K562 (cell line): ENCODE results near the gene DDAH2. TPM values are rescaled to one million over a fixed set of nuclear protein-coding genes. Genes with fewer than 3 reads are reported as not detected.

Experiments
- ELF2 ChIP-seq: fragments of 250-450 bp; sonication (Bioruptor Pico); IDR thresholded peaks from 2 replicates; pipeline ENCODE4 v1.5.0; 2021; ENCODE audit warnings: mild to moderate bottlenecking
- NR2F6 ChIP-seq: fragments of 450-650 bp; formaldehyde crosslinking; IDR thresholded peaks from 2 replicates; pipeline ENCODE4 v1.4.0; 2020; ENCODE audit warnings: mild to moderate bottlenecking
- ZFP91 ChIP-seq: sonication (generic); formaldehyde crosslinking; IDR thresholded peaks from 2 replicates; pipeline ENCODE4 v1.8.0; 2022; ENCODE audit warnings: mild to moderate bottlenecking, missing genetic modification reagents
- ZNF232 ChIP-seq: sonication (generic); formaldehyde crosslinking; IDR thresholded peaks from 2 replicates; pipeline ENCODE4 v1.8.0; 2022; ENCODE audit warnings: mild to moderate bottlenecking, missing genetic modification reagents
- ZNF3 ChIP-seq: fragments of 250-450 bp; sonication (Bioruptor Pico); IDR thresholded peaks from 2 replicates; pipeline ENCODE4 v1.5.0; 2021; ENCODE audit warnings: mild to moderate bottlenecking, moderate library complexity
- ZNF324 ChIP-seq: fragments of 250-450 bp; sonication (Bioruptor Pico); IDR thresholded peaks from 2 replicates; pipeline ENCODE4 v1.4.0; 2020; ENCODE audit warnings: mild to moderate bottlenecking
- ZSCAN29 ChIP-seq: fragments of 450-650 bp; IDR thresholded peaks from 2 replicates; pipeline ENCODE4 v1.6.1; 2017
- polyA plus RNA-seq, 8 experiments: library from polyadenylated mRNA; depleted of rRNA in 4 of 8; stranded (reverse) in 5 of 8; unstranded in 3 of 8; fragments of >200 nt; fragmentation: Nextera tagmentation in 2 of 8; fragmentation: Illumina TruSeq in 1 of 8; extraction: Ambion mirVana in 2 of 8; extraction: Trizol in 1 of 8; gene quantifications; 2 replicates each; pipeline versions ENCODE4 v1.2.1 to v1.2.3, GENCODE V29; 2011 to 2014; ENCODE audit warnings: inconsistent platforms in 1 of 8, missing spikeins in 1 of 8
- total RNA-seq, 7 experiments: library from RNA; depleted of rRNA in 6 of 7; stranded (reverse); fragments of >200 nt in 6 of 7; fragmentation: Illumina TruSeq in 2 of 7; extraction: Trizol in 2 of 7; gene quantifications; 2 replicates each; pipeline versions ENCODE4 v1.2.1 to v1.2.3, GENCODE V29; 2011 to 2021; ENCODE audit warnings: low replicate concordance in 1 of 7
- TF ChIP-seq, protein P1 (sequence below): fragments of 150-350 bp; IDR thresholded peaks from 2 replicates; pipeline ENCODE4 v1.6.1; 2014; ENCODE audit warnings: low read depth, mild to moderate bottlenecking, low read length, borderline replicate concordance
- TF ChIP-seq, protein P2 (sequence below): sonication (generic); formaldehyde crosslinking; IDR thresholded peaks from 2 replicates; pipeline ENCODE4 v1.8.0; 2023; ENCODE audit warnings: missing genetic modification reagents, mild to moderate bottlenecking, borderline replicate concordance
- TF ChIP-seq, protein P3 (sequence below): sonication (generic); formaldehyde crosslinking; IDR thresholded peaks from 2 replicates; pipeline ENCODE4 v1.8.0; 2022; ENCODE audit warnings: mild to moderate bottlenecking, low read depth, missing genetic modification reagents

The DDAH2 gene
- total and polyA plus RNA-seq, 9 of the 15 experiments (the other 6 are each of a cell fraction or from before 2014, with no cell fraction given): 1.8 to 45.4 (median 21.4) TPM

DNA sequence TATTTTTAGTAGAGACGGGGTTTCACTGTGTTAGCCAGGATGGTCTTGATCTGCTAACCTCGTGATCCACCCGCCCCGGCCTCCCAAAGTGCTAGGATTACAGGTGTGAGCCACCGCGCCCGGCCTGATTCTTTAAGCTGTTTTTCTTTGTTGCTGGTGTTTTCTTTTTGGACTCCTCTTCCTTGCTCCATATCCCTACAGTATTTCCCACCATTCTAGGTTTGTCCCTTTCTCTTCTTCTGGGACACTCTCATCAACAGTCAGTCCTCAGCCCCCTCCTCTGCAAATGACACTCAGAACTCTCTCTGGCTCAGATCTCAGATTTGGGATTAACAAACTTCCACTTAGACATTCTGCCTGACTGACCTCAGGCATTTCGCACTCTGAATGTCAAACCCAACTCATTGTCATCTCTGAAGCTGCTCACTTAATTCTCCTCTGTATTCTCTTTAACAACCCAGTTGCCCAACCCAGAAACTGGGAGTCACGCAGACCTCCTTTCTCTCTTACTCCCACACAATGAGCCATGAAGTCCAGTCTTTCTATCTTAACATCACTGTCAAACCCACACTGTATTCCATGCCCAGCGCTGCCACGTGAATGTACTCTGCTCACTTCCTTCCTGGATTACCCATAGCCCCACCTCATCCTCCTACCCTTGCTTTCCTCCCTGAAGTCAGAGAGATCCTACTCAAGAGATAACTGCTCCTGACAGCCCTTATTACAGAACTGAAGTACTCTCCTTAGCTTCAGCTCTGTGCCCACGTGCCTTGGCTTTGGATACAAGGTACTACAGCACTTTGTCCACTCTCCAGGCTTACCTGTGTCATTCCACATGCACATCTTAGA is 3.4 kb downstream of the DDAH2 start (continued):
- TF ChIP-seq, protein P1, sequence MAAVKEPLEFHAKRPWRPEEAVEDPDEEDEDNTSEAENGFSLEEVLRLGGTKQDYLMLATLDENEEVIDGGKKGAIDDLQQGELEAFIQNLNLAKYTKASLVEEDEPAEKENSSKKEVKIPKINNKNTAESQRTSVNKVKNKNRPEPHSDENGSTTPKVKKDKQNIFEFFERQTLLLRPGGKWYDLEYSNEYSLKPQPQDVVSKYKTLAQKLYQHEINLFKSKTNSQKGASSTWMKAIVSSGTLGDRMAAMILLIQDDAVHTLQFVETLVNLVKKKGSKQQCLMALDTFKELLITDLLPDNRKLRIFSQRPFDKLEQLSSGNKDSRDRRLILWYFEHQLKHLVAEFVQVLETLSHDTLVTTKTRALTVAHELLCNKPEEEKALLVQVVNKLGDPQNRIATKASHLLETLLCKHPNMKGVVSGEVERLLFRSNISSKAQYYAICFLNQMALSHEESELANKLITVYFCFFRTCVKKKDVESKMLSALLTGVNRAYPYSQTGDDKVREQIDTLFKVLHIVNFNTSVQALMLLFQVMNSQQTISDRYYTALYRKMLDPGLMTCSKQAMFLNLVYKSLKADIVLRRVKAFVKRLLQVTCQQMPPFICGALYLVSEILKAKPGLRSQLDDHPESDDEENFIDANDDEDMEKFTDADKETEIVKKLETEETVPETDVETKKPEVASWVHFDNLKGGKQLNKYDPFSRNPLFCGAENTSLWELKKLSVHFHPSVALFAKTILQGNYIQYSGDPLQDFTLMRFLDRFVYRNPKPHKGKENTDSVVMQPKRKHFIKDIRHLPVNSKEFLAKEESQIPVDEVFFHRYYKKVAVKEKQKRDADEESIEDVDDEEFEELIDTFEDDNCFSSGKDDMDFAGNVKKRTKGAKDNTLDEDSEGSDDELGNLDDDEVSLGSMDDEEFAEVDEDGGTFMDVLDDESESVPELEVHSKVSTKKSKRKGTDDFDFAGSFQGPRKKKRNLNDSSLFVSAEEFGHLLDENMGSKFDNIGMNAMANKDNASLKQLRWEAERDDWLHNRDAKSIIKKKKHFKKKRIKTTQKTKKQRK: no peak
- TF ChIP-seq, protein P2, sequence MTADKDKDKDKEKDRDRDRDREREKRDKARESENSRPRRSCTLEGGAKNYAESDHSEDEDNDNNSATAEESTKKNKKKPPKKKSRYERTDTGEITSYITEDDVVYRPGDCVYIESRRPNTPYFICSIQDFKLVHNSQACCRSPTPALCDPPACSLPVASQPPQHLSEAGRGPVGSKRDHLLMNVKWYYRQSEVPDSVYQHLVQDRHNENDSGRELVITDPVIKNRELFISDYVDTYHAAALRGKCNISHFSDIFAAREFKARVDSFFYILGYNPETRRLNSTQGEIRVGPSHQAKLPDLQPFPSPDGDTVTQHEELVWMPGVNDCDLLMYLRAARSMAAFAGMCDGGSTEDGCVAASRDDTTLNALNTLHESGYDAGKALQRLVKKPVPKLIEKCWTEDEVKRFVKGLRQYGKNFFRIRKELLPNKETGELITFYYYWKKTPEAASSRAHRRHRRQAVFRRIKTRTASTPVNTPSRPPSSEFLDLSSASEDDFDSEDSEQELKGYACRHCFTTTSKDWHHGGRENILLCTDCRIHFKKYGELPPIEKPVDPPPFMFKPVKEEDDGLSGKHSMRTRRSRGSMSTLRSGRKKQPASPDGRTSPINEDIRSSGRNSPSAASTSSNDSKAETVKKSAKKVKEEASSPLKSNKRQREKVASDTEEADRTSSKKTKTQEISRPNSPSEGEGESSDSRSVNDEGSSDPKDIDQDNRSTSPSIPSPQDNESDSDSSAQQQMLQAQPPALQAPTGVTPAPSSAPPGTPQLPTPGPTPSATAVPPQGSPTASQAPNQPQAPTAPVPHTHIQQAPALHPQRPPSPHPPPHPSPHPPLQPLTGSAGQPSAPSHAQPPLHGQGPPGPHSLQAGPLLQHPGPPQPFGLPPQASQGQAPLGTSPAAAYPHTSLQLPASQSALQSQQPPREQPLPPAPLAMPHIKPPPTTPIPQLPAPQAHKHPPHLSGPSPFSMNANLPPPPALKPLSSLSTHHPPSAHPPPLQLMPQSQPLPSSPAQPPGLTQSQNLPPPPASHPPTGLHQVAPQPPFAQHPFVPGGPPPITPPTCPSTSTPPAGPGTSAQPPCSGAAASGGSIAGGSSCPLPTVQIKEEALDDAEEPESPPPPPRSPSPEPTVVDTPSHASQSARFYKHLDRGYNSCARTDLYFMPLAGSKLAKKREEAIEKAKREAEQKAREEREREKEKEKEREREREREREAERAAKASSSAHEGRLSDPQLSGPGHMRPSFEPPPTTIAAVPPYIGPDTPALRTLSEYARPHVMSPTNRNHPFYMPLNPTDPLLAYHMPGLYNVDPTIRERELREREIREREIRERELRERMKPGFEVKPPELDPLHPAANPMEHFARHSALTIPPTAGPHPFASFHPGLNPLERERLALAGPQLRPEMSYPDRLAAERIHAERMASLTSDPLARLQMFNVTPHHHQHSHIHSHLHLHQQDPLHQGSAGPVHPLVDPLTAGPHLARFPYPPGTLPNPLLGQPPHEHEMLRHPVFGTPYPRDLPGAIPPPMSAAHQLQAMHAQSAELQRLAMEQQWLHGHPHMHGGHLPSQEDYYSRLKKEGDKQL (CRISPR knock-in tag): no peak
- TF ChIP-seq, protein P3, sequence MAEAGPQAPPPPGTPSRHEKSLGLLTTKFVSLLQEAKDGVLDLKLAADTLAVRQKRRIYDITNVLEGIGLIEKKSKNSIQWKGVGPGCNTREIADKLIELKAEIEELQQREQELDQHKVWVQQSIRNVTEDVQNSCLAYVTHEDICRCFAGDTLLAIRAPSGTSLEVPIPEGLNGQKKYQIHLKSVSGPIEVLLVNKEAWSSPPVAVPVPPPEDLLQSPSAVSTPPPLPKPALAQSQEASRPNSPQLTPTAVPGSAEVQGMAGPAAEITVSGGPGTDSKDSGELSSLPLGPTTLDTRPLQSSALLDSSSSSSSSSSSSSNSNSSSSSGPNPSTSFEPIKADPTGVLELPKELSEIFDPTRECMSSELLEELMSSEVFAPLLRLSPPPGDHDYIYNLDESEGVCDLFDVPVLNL (CRISPR knock-in tag): no peak
- peak; percentile 56; the same call in 1 of the 2 replicates for TF ChIP-seq ZNF324 (CRISPR knock-in tag)
- TF ChIP-seq NR2F6 (CRISPR knock-in tag): peak; percentile 78; the same call in 1 of the 2 replicates
- peak; percentile 89 for TF ChIP-seq ELF2 (CRISPR knock-in tag)
- no peak for TF ChIP-seq ZFP91 (CRISPR knock-in tag)
- no peak for TF ChIP-seq ZNF232 (CRISPR knock-in tag)
- no peak for TF ChIP-seq ZNF3 (CRISPR knock-in tag)
- no peak for TF ChIP-seq ZSCAN29
